Gastrocnemius medialis (tissue), 4 donors: ENCODE data around the gene IL31.

Source experiments
- POLR2A ChIP-seq, 2 donors: fragments of 450-650 bp; IDR thresholded peaks; one replicate each; pipeline ENCODE4 v1.6.1; 2017; ENCODE audit warnings: antibody characterized with exemption in 2 of 2, mild to moderate bottlenecking in 2 of 2, moderate library complexity in 2 of 2
- TF ChIP-seq, protein P1 (sequence below), 5 experiments: fragments of 450-650 bp in 3 of 5; fragments of 200-600 bp in 2 of 5; sonication (generic) in 2 of 5; IDR thresholded peaks in 4 of 5; conservative IDR thresholded peaks in 1 of 5; 1 replicate in 4 of 5; 2 replicates in 1 of 5; pipeline ENCODE4 v1.5.1; 2016 to 2019; ENCODE audit warnings: antibody characterized with exemption in 5 of 5, mild to moderate bottlenecking in 3 of 5, moderate library complexity in 3 of 5

- TF ChIP-seq, protein P1, sequence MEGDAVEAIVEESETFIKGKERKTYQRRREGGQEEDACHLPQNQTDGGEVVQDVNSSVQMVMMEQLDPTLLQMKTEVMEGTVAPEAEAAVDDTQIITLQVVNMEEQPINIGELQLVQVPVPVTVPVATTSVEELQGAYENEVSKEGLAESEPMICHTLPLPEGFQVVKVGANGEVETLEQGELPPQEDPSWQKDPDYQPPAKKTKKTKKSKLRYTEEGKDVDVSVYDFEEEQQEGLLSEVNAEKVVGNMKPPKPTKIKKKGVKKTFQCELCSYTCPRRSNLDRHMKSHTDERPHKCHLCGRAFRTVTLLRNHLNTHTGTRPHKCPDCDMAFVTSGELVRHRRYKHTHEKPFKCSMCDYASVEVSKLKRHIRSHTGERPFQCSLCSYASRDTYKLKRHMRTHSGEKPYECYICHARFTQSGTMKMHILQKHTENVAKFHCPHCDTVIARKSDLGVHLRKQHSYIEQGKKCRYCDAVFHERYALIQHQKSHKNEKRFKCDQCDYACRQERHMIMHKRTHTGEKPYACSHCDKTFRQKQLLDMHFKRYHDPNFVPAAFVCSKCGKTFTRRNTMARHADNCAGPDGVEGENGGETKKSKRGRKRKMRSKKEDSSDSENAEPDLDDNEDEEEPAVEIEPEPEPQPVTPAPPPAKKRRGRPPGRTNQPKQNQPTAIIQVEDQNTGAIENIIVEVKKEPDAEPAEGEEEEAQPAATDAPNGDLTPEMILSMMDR (IDR thresholded peaks at IDR 0.05 in 4 of 5, conservative IDR thresholded peaks at IDR 0.05 in 1 of 5), result no peak
- no peak for TF ChIP-seq POLR2A (IDR thresholded peaks at IDR 0.05)
Measured at GRCh38 chr12:122137229-122137628, 36.8 kb downstream of the IL31 start.
